H1 (cell line): Measurements from ENCODE around the gene CFDP1. TPM values are rescaled to one million over a fixed set of nuclear protein-coding genes. Genes with fewer than 3 reads are reported as not detected.

ENCODE experiments used
- CTCF ChIA-PET: fragments of 300-600 bp; sonication (Branson Sonifier 250); formaldehyde crosslinking; loops from one replicate; lab custom pipeline; 2021; ENCODE audit not compliant: partially characterized antibody; lab: Charles Lee
- POLR2A ChIA-PET: fragments of 300-600 bp; sonication (Branson Sonifier 250); formaldehyde crosslinking; loops from one replicate; lab custom pipeline; 2021; ENCODE audit warnings: inconsistent platforms; ENCODE audit not compliant: partially characterized antibody; lab: Charles Lee
- DNase-seq, 2 experiments: peaks; one replicate each; pipeline versions ENCODE4 v3.0.0 to v3.0.0-alpha.2; 2010 to 2022; ENCODE audit warnings: low spot score in 2 of 2, low read depth in 1 of 2, mixed read lengths in 1 of 2
- FAIRE-seq: peaks from 2 replicates; lab custom pipeline; 2011; peaks lifted over from hg19 to GRCh38; lab: Jason Lieb, UNC
- H2AFZ ChIP-seq: 2 replicates; pipeline ENCODE4 v1.8.1; 2012; ENCODE audit warnings: low read length, inconsistent platforms
- H2AK5ac ChIP-seq: 2 replicates; pipeline ENCODE4 v1.6.1; 2013; ENCODE audit warnings: low read depth, low read length
- H2BK120ac ChIP-seq: replicated peaks from 2 replicates; pipeline ENCODE3; 2013; ENCODE audit warnings: low read depth, low read length, inconsistent platforms
- H2BK12ac ChIP-seq: 2 replicates; pipeline ENCODE4 v1.6.1; 2013; ENCODE audit warnings: low read depth, low read length
- H2BK15ac ChIP-seq: 2 replicates; pipeline ENCODE4 v1.6.1; 2013; ENCODE audit warnings: low read length
- H2BK20ac ChIP-seq: 2 replicates; pipeline ENCODE4 v1.6.1; 2013; ENCODE audit warnings: low read length
- H2BK5ac ChIP-seq: 2 replicates; pipeline ENCODE4 v1.6.1; 2013; ENCODE audit warnings: low read depth, low read length
- H3K14ac ChIP-seq: 2 replicates; pipeline ENCODE4 v1.6.1; 2013; ENCODE audit warnings: inconsistent platforms; ENCODE audit not compliant: insufficient read length
- H3K18ac ChIP-seq: 2 replicates; pipeline ENCODE4 v1.6.1; 2013; ENCODE audit warnings: low read length; ENCODE audit errors: extremely low read depth
- H3K23ac ChIP-seq: 2 replicates; pipeline ENCODE4 v1.6.1; 2013; ENCODE audit warnings: inconsistent platforms; ENCODE audit not compliant: insufficient read length
- H3K23me2 ChIP-seq: 2 replicates; pipeline ENCODE4 v1.6.1; 2013; ENCODE audit warnings: low read depth, low read length
- H3K27ac ChIP-seq: 2 replicates; pipeline ENCODE4 v1.6.1; 2011; ENCODE audit warnings: low read depth, low read length, inconsistent platforms
- H3K27me3 ChIP-seq, 4 experiments: replicated peaks in 1 of 4; 1 replicate in 1 of 4; 2 replicates in 3 of 4; pipeline versions ENCODE4 v1.6.1 to v1.8.1; 2011 to 2013; ENCODE audit warnings: low read length in 3 of 4, mild to moderate bottlenecking in 3 of 4, inconsistent platforms in 2 of 4, mixed read lengths in 2 of 4, moderate library complexity in 1 of 4; ENCODE audit not compliant: control insufficient read depth in 3 of 4, insufficient read depth in 3 of 4; ENCODE audit errors: extremely low read depth in 1 of 4
- H3K36me3 ChIP-seq, 4 experiments: 2 replicates each; pipeline versions ENCODE4 v1.6.1 to v1.8.1; 2011 to 2013; ENCODE audit warnings: mild to moderate bottlenecking in 4 of 4, low read length in 3 of 4, moderate library complexity in 2 of 4, control low read depth in 1 of 4, inconsistent platforms in 1 of 4; ENCODE audit not compliant: insufficient read depth in 4 of 4, control insufficient read depth in 2 of 4
- H3K4ac ChIP-seq: replicated peaks from 2 replicates; pipeline ENCODE3; 2013; ENCODE audit warnings: low read length, low read depth, mixed read lengths, inconsistent platforms; ENCODE audit not compliant: insufficient read length
- H3K4me1 ChIP-seq, 4 experiments: replicated peaks in 1 of 4; 1 replicate in 1 of 4; 2 replicates in 3 of 4; pipeline versions ENCODE4 v1.6.1 to v1.8.1; 2011 to 2013; ENCODE audit warnings: low read length in 3 of 4, inconsistent platforms in 2 of 4, mixed read lengths in 1 of 4; ENCODE audit not compliant: insufficient read depth in 4 of 4, control insufficient read depth in 3 of 4
- H3K4me2 ChIP-seq, 2 experiments: 2 replicates each; pipeline versions ENCODE4 v1.6.1 to v1.8.1; 2011 to 2013; ENCODE audit warnings: low read depth in 2 of 2, low read length in 2 of 2, control low read depth in 1 of 2, inconsistent platforms in 1 of 2, mild to moderate bottlenecking in 1 of 2; ENCODE audit not compliant: insufficient read depth in 1 of 2
- H3K4me3 ChIP-seq, 4 experiments: fragments of 200-600, 300-600 bp in 1 of 4; sonication (generic), shearing (Covaris generic), sonication (Bioruptor Twin) in 1 of 4; 2 replicates each; pipeline versions ENCODE4 v1.5.1 to v1.8.1; 2011 to 2016; ENCODE audit warnings: low read length in 4 of 4, low read depth in 3 of 4, control low read depth in 2 of 4, inconsistent platforms in 2 of 4, mild to moderate bottlenecking in 2 of 4, mixed read lengths in 1 of 4, moderate library complexity in 1 of 4; ENCODE audit not compliant: insufficient read depth in 2 of 4; ENCODE audit errors: extremely low read depth in 1 of 4
- H3K56ac ChIP-seq: replicated peaks from 2 replicates; pipeline ENCODE3; 2013; ENCODE audit warnings: low read depth, mild to moderate bottlenecking, mixed read lengths, low read length, inconsistent platforms; ENCODE audit not compliant: insufficient read length
- H3K79me1 ChIP-seq: 2 replicates; pipeline ENCODE4 v1.6.1; 2013; ENCODE audit warnings: low read depth, low read length, control low read depth
- H3K79me2 ChIP-seq, 2 experiments: 2 replicates each; pipeline versions ENCODE4 v1.6.1 to v1.8.1; 2012 to 2013; ENCODE audit warnings: low read length in 2 of 2, mild to moderate bottlenecking in 2 of 2, inconsistent platforms in 1 of 2; ENCODE audit not compliant: insufficient read depth in 2 of 2, control insufficient read depth in 1 of 2
- H3K9ac ChIP-seq, 4 experiments: replicated peaks in 1 of 4; 1 replicate in 1 of 4; 2 replicates in 3 of 4; pipeline versions ENCODE4 v1.6.1 to v1.8.1; 2011 to 2013; ENCODE audit warnings: low read depth in 3 of 4, low read length in 3 of 4, control low read depth in 2 of 4, mild to moderate bottlenecking in 2 of 4, moderate library complexity in 2 of 4, inconsistent platforms in 1 of 4; ENCODE audit errors: extremely low read depth in 1 of 4
- H3K9me3 ChIP-seq, 2 experiments: 2 replicates each; pipeline versions ENCODE4 v1.6.1 to v1.8.1; 2012 to 2013; ENCODE audit warnings: mild to moderate bottlenecking in 2 of 2, moderate library complexity in 2 of 2, control low read depth in 1 of 2, inconsistent platforms in 1 of 2, low read depth in 1 of 2, low read length in 1 of 2, mixed read lengths in 1 of 2; ENCODE audit not compliant: insufficient read depth in 2 of 2
- H4K20me1 ChIP-seq, 2 experiments: replicated peaks in 1 of 2; 2 replicates each; pipeline versions ENCODE3 to v1.8.1; 2011 to 2013; ENCODE audit warnings: inconsistent platforms in 2 of 2, low read length in 2 of 2, mild to moderate bottlenecking in 1 of 2; ENCODE audit not compliant: insufficient read depth in 2 of 2, control insufficient read depth in 1 of 2
- H4K5ac ChIP-seq: 2 replicates; pipeline ENCODE4 v1.6.1; 2013; ENCODE audit warnings: low read length, low read depth, mixed read lengths, inconsistent platforms; ENCODE audit not compliant: insufficient read length
- H4K8ac ChIP-seq: 2 replicates; pipeline ENCODE4 v1.8.0; 2013; ENCODE audit warnings: mild to moderate bottlenecking, moderate library complexity, low read length, inconsistent platforms; ENCODE audit not compliant: insufficient read depth; ENCODE audit errors: extremely low read depth
- H4K91ac ChIP-seq: replicated peaks from 2 replicates; pipeline ENCODE3; 2013; ENCODE audit warnings: low read length, mixed read lengths, inconsistent platforms; ENCODE audit not compliant: insufficient read length
- CHD1 ChIP-seq: IDR thresholded peaks from 2 replicates; pipeline ENCODE4 v1.6.1; 2012; ENCODE audit warnings: low read depth, low read length, improper control_type of control experiment
- CHD2 ChIP-seq: IDR thresholded peaks from 2 replicates; pipeline ENCODE4 v1.6.1; 2012; ENCODE audit warnings: low read length, improper control_type of control experiment
- JUN ChIP-seq: IDR thresholded peaks from 2 replicates; pipeline ENCODE4 v1.6.1; 2011; ENCODE audit warnings: low read depth, mild to moderate bottlenecking, improper control_type of control experiment, low read length
- RBBP5 ChIP-seq: IDR thresholded peaks from 2 replicates; pipeline ENCODE4 v1.7.1; 2012; ENCODE audit warnings: low read depth, mild to moderate bottlenecking, inconsistent platforms, low read length, moderate library complexity, borderline replicate concordance
- RXRA ChIP-seq: IDR thresholded peaks from 2 replicates; pipeline ENCODE4 v1.6.1; 2011; ENCODE audit warnings: low read depth, mild to moderate bottlenecking, low read length, moderate library complexity; ENCODE audit not compliant: insufficient read depth
- SAP30 ChIP-seq: fragments of 300-600 bp; sonication (generic); IDR thresholded peaks from 2 replicates; pipeline ENCODE4 v1.7.1; 2012; ENCODE audit warnings: low read length, moderate library complexity, mild to moderate bottlenecking, inconsistent platforms; ENCODE audit not compliant: insufficient read depth, insufficient replicate concordance
- SP4 ChIP-seq: IDR thresholded peaks from 2 replicates; pipeline ENCODE4 v1.6.1; 2012; ENCODE audit warnings: low read length, inconsistent platforms
- SUZ12 ChIP-seq: fragments of 200-600 bp; sonication (generic); IDR thresholded peaks from 2 replicates; pipeline ENCODE4 v1.6.1; 2012; ENCODE audit warnings: mild to moderate bottlenecking, inconsistent platforms, low read length, moderate library complexity, mixed read lengths
- TCF12 ChIP-seq: IDR thresholded peaks from 2 replicates; pipeline ENCODE4 v1.6.1; 2011; ENCODE audit warnings: low read depth, mild to moderate bottlenecking, low read length
- WGBS, 2 experiments: shearing (Covaris generic) in 1 of 2; methylation state at CpG; one replicate each; pipeline versions ENCODE4 v1.1.6 to v1.1.7; 2013 to 2015; ENCODE audit warnings: low lambda C conversion rate in 2 of 2, mixed read lengths in 2 of 2, inconsistent platforms in 1 of 2, low coverage in 1 of 2, missing lambda C conversion rate in 1 of 2; ENCODE audit not compliant: insufficient replicate concordance in 2 of 2, insufficient coverage in 1 of 2, insufficient read length in 1 of 2; ENCODE audit errors: extremely low coverage in 1 of 2, missing lambda C conversion rate in 1 of 2; 5-methylcytosine and 5-hydroxymethylcytosine counted together
- polyA plus RNA-seq, 7 experiments: library from polyadenylated mRNA; depleted of rRNA in 3 of 7; stranded (reverse) in 5 of 7; unstranded in 2 of 7; fragments of >200 nt in 5 of 7; fragments of 200-250 nt in 2 of 7; gene quantifications; 1 replicate in 5 of 7; 2 replicates in 1 of 7; 4 replicates in 1 of 7; pipeline versions ENCODE4 v1.2.1 to v1.2.3, GENCODE V29; 2011 to 2013; ENCODE audit warnings: missing spikeins in 2 of 7, mixed read lengths in 2 of 7
- total RNA-seq: library from RNA; stranded (reverse); fragmentation: NEBNext Ultra II Directional; extraction: Animal tissue kit (Norgen Biotek cat#: 25700); gene quantifications from 2 replicates; pipeline ENCODE4 v1.2.1, GENCODE V29; 2021

The CFDP1 gene
- total and polyA plus RNA-seq, 2 of the 8 experiments (the other 6 are each of a cell fraction or from before 2014, with no cell fraction given), result 25.5 to 77.3 TPM

- Histone ChIP-seq H3K23ac (no peak overlapping the region), H3K27ac (no peak overlapping the region), H3K18ac (no peak overlapping the region), H2BK120ac (no peak overlapping the region), H2AFZ (no peak overlapping the region), H3K56ac (no peak overlapping the region), H4K5ac (no peak overlapping the region), H2AK5ac (no peak overlapping the region), H4K91ac (no peak overlapping the region), H4K8ac (no peak overlapping the region), H3K36me3 (no peaks in the 10 kb centered on the region; a peak in 1 of 8 replicates), H3K9ac (no peak overlapping the region), H4K20me1 (no peaks in the 10 kb centered on the region), H3K4me2 (no peak overlapping the region), H2BK12ac (no peak overlapping the region), H3K4me3 (no peak overlapping the region), H2BK15ac (no peak overlapping the region), H3K23me2 (no peaks in the 10 kb centered on the region), H3K27me3 (no peaks in the 10 kb centered on the region), H3K14ac (no peak overlapping the region), H2BK5ac (no peak overlapping the region), H2BK20ac (no peak overlapping the region), H3K4me1 (no peaks in the 10 kb centered on the region; a peak in 1 of 7 replicates), H3K79me1 (no peaks in the 10 kb centered on the region), H3K9me3 (no peaks in the 10 kb centered on the region), H3K4ac (no peak overlapping the region), H3K79me2 (no peaks in the 10 kb centered on the region)
- FAIRE-seq (no peak), DNase-seq (no peak)
- WGBS, 2 experiments, result 79% methylated on average over 4 of the region's 4 CpGs; no CpG with 5 or more reads in 1 of the 2 experiments
- CTCF ChIA-PET, result interaction anchor here (1.2 to 2.9 kb wide), 9 partner anchors 10 to 114 kb away, joined by 3 to 18 read pairs (median 5); no protein-coding TSS in a partner anchor
- POLR2A ChIA-PET, result interaction anchor here (1.6 to 1.9 kb wide), 3 partner anchors 14 to 121 kb away, joined by 3 to 7 read pairs (median 6); partner anchors contain the start of genes BCAR1 and CFDP1
- TF ChIP-seq JUN (no peak), SP4 (no peak), CHD2 (no peak), SUZ12 (no peak), RXRA (no peak), TCF12 (no peak), RBBP5 (no peak), CHD1 (no peak), SAP30 (no peak)
Measured at GRCh38 chr16:75312875-75313274, 120.4 kb downstream of the CFDP1 start.
